Measurements from ENCODE around the gene SLC27A1.
"Not testable (repeated sequence)": the region's sequence is repeated elsewhere in the genome, so short reads cannot be mapped to it uniquely, and the experiment has no call there.

Gene SLC27A1

GRCh38 chr19:17539238-17540117, 69.2 kb downstream of the SLC27A1 start:
- DNase-seq = peak; percentile 91

- no peak for DNase-seq
These were observed 69.8 kb downstream of the SLC27A1 start for GRCh38 chr19:17540174-17540573.

DNA sequence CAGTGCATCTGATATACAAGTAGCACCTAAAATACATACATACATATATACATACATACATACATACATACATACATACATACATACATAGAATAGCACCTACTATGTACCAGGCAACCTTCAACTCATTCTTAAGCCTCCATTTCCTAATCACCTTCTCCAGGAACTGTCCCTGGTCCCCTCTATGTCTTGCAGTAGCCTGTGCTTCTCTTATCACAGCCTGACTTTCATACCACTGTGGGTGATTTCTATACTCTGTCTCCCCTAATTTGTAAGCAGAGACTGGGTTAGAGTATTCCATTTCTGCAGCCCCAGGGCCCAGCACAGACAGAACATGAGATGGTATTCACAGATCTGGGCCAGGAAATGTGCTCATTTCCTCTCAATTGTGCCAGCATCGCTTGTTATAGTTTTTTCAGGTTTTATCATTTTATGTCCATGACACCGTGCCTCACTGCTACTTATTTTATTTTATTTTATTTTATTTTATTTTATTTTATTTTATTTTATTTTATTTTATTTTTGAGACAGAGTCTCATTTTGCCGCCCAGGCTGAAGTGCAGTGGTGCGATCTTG, 70.9 kb downstream of the SLC27A1 start:
- no peak for DNase-seq

DNA sequence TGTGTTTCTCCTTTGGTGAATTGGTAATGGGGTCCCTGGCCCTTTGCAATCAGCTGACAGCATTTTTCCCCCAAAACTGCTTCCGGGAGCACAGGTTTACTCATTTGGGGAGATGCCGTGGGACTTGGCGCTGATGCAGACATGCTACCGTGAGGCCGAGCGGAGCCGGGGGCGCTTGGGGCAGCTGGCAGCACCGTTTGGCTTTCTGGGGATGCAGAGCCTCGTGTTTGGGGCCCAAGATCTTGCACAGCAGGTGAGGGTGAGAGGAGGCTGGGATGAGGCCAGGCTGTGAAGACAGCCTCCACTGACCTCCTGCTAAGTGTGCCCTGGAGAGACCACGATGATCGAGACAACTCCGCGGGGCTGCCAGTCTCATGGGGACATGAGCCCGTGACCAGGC, 71.7 kb downstream of the SLC27A1 start:
- no peak for DNase-seq

GRCh38 chr19:17542793-17543582, 72.7 kb downstream of the SLC27A1 start:
- DNase-seq = no peak

DNA sequence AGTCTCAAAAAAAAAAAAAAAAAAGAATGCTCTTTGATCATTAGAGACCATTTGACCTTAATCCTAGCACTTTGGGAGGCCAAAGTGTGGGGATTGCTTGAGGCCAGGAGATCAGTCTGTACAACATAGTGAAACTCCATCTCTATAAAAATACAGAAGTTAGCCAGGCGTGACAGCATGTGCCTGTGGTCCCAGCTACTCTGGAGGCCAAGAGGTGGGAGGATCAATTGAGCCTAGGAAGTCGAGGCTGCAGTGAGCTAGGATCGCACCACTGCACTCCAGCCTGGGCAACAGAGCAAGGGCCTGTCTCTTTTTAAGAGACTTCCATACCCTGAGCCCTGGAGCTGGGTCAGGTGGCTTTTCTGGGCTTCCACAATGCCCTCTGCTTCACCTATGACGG, 73.7 kb downstream of the SLC27A1 start:
- no peak for DNase-seq

DNA sequence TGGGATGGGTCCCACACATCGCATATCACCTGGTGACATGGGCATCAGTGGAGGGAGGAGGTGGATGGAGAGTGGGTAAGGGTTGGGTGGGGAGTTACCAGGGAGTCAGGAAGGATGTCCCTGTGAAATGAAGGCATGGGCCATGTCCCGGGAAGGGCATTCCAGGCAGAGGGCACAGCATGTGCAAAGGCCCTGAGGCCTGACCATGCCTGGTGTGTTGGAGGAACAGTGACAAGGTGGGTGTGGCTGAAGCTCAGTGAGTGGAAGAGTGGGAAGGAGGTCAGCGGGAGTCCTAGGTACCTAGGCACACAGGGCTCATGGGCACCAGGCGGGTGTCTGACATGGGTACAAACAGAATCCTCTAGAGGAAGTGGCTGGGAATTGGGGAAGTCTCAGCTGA, 74.1 kb downstream of the SLC27A1 start:
- DNase-seq = no peak

GRCh38 chr19:17548145-17548544, 77.8 kb downstream of the SLC27A1 start:
- DNase-seq = no peak

GRCh38 chr19:17549085-17549740, 78.9 kb downstream of the SLC27A1 start:
- no peak for DNase-seq

GRCh38 chr19:17550076-17550667, 79.8 kb downstream of the SLC27A1 start:
- DNase-seq = no peak

DNA sequence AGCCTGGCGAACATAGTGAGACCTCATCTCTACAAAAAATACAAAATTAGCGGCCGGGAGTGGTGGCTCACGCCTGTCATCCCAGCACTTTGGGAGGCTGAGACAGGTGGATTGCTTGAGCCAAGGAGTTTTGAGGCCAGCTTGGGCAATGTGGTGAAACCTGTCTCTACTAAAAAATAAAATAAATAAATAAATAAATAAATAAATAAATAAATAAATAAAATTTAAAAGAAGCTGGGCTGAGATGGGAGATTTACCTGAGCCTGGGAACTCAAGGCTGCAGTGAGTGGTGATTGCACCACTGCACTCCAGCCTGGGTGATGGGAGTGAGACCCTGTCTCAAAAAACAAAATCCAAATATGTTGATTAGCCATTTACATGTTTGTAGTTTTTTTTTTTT, 82.4 kb downstream of the SLC27A1 start:
- not testable (repeated sequence) for DNase-seq

DNA sequence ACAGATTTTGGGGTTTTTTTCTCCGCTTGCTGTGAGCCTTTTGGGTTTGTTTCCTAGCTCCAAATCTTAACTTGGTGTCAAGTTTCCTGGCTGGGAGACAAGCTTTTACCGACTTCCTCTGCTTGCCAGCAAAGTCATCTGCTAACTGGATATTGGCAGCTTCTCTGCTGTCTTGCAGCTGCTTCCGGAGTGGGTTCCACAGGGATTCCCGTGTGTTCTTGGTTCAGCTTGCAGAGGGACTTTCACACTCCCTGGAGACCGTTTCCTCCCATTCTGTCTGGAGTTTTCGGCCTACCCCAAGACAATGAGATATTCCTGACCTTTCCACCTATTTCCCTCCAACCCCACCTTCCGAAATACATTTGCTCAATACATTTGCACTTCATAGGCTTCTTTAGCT, 82.9 kb downstream of the SLC27A1 start:
- peak; percentile 90 for DNase-seq

DNA sequence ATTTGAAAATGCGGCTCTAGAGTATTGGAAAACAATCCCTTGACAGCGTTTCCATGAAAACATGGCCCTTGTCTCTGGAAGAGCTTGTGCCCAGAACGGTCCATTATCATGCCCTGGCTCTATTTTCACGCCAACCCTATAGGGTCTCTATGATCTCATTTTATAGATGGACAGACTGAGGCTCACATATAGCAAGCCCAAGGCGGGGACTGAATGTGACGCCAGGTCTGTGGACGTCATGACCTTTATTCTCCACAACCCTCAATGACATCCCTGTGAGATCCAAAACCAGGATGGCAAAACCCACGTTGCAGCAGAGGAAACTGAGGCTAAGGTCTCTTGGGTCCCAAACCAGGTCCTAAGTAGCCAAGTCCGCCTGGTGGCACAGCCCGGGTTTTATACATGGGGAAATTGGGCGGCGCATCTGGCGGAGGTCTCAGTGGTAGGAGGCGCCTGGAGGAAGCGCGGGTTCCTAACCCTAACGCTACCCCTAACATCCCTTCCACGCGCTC, 84.7 kb downstream of the SLC27A1 start:
- no peak for DNase-seq

DNA sequence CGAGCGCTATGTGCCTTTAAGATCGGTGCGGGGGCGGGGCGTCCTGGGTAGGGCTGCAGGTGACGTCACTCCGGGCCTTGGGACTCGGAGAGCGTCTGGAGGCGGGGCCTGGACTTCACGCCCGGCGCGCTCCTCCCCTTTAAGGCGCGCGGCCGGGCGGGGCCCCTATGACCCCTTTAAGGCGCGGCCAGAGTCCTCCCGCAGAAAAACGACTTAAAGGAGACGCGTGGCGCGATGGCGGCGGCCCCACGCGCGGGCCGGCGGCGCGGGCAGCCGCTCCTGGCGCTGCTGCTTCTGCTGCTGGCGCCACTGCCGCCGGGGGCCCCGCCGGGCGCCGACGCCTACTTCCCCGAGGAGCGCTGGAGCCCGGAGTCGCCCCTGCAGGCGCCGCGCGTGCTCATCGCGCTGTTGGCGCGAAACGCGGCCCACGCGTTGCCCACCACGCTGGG, 85.2 kb downstream of the SLC27A1 start, which contains the start of gene COLGALT1:
Gene COLGALT1, plus strand, starts transcription at position 170 of the 449 bp plus-strand sequence. Its CDS starts 65 bp downstream, at position 235.
- DNase-seq = peak; percentile 93

Measured in fibroblast of skin of abdomen (primary cell).